OCI-LY1 (cell line): ENCODE results near the gene PCIF1.

Experiments
- H2AFZ ChIP-seq: fragments of 200-600 bp; sonication (generic), shearing (Covaris generic); 2 replicates; pipeline ENCODE4 v1.6.0; 2014; ENCODE audit warnings: antibody characterized with exemption, mild to moderate bottlenecking, low read length
- H3F3A ChIP-seq: fragments of 200-600 bp; sonication (generic), shearing (Covaris generic); 2 replicates; pipeline ENCODE4 v1.6.0; 2014; ENCODE audit warnings: mild to moderate bottlenecking, antibody characterized with exemption, low read length, moderate library complexity; ENCODE audit not compliant: insufficient read depth
- H3K27ac ChIP-seq: fragments of 200-600 bp; sonication (generic); 2 replicates; pipeline ENCODE4 v1.5.1; 2014; ENCODE audit warnings: low read length, mixed run types, mild to moderate bottlenecking, low read depth; ENCODE audit not compliant: poor library complexity, severe bottlenecking
- H3K27me3 ChIP-seq: fragments of 200-600 bp; sonication (generic); 2 replicates; pipeline ENCODE4 v1.6.0; 2014; ENCODE audit warnings: antibody characterized with exemption, mild to moderate bottlenecking, low read length, moderate library complexity; ENCODE audit not compliant: insufficient read depth
- H3K36me3 ChIP-seq: fragments of 200-600 bp; sonication (generic); 2 replicates; pipeline ENCODE4 v1.6.1; 2014; ENCODE audit warnings: mild to moderate bottlenecking, antibody characterized with exemption, low read length, moderate library complexity, mixed read lengths; ENCODE audit not compliant: insufficient read depth
- H3K4me1 ChIP-seq: fragments of 200-600 bp; sonication (generic); 2 replicates; pipeline ENCODE4 v1.5.1; 2014; ENCODE audit warnings: mild to moderate bottlenecking, low read length, moderate library complexity; ENCODE audit not compliant: insufficient read depth, severe bottlenecking
- H3K4me2 ChIP-seq: fragments of 200-600 bp; sonication (generic), shearing (Covaris generic); 2 replicates; pipeline ENCODE4 v1.6.1; 2014; ENCODE audit warnings: low read length
- H3K4me3 ChIP-seq: fragments of 200-600 bp; sonication (generic); 2 replicates; pipeline ENCODE4 v1.5.1; 2014; ENCODE audit warnings: low read length, low read depth, mild to moderate bottlenecking, mixed read lengths; ENCODE audit not compliant: poor library complexity, severe bottlenecking
- H3K79me2 ChIP-seq: fragments of 200-600 bp; shearing (Covaris generic); 2 replicates; pipeline ENCODE4 v1.6.1; 2016; ENCODE audit warnings: mixed run types, low read length, mixed read lengths; ENCODE audit not compliant: insufficient read depth
- H3K9ac ChIP-seq: fragments of 200-600 bp; sonication (generic), shearing (Covaris generic); 2 replicates; pipeline ENCODE4 v1.6.1; 2014; ENCODE audit warnings: mild to moderate bottlenecking, low read length, mixed read lengths
- H3K9me2 ChIP-seq: fragments of 200-600 bp; sonication (generic), shearing (Covaris generic); 2 replicates; pipeline ENCODE4 v1.6.1; 2014; ENCODE audit warnings: low read depth, mild to moderate bottlenecking, low read length, mixed read lengths
- H3K9me3 ChIP-seq: fragments of 200-600 bp; shearing (Covaris generic); 2 replicates; pipeline ENCODE4 v1.6.1; 2014; ENCODE audit warnings: low read length, mixed read lengths
- H4K20me1 ChIP-seq: fragments of 200-600 bp; sonication (generic), shearing (Covaris generic); 2 replicates; pipeline ENCODE4 v1.6.0; 2016; ENCODE audit warnings: mild to moderate bottlenecking, low read length; ENCODE audit not compliant: insufficient read depth
- EZH2 ChIP-seq: fragments of 200-600 bp; sonication (generic), shearing (Covaris generic); IDR thresholded peaks from 2 replicates; pipeline ENCODE4 v1.8.0; 2017; ENCODE audit warnings: borderline replicate concordance, mixed run types, mild to moderate bottlenecking, antibody characterized with exemption, low read length, moderate library complexity, mixed read lengths
- TF ChIP-seq, protein P1 (sequence below): fragments of 200-600 bp; sonication (generic), shearing (Covaris generic); IDR thresholded peaks from 2 replicates; pipeline ENCODE4 v1.5.1; 2017; ENCODE audit warnings: mild to moderate bottlenecking, antibody characterized with exemption, low read length, moderate library complexity, mixed read lengths

The PCIF1 gene

DNA sequence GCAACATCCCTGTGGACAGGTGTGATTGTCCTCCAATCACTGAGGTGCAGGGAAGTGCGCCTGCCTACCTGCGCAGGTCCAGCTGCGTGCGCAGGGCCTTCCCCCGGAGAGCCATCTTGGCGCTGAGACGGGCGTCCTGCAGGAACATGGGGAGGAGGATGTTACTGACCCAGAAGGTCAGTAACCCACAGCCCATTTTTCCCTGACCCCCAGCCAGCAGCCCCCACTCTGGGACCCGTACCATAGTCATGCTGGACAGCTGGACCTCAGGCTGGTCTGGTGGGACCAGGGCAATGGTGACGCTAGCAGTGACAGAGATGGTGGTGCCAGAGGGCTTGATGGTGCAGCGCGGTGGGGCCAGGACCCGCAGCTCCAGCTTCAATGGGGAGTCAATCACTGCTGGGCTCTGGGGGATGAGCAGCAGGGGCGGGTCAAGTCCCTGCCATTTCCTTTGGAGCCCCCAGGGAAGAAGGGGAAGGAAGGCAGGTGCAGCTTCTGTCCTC lies 32.2 kb upstream of the PCIF1 start:
- no peaks in the 10 kb centered on the region for H3K27me3 ChIP-seq
- no peak overlapping the region for H3K27ac ChIP-seq
- H3K4me3 ChIP-seq: no peak overlapping the region
- no peaks in the 10 kb centered on the region for H3K79me2 ChIP-seq
- TF ChIP-seq EZH2: no peak
- TF ChIP-seq, protein P1, sequence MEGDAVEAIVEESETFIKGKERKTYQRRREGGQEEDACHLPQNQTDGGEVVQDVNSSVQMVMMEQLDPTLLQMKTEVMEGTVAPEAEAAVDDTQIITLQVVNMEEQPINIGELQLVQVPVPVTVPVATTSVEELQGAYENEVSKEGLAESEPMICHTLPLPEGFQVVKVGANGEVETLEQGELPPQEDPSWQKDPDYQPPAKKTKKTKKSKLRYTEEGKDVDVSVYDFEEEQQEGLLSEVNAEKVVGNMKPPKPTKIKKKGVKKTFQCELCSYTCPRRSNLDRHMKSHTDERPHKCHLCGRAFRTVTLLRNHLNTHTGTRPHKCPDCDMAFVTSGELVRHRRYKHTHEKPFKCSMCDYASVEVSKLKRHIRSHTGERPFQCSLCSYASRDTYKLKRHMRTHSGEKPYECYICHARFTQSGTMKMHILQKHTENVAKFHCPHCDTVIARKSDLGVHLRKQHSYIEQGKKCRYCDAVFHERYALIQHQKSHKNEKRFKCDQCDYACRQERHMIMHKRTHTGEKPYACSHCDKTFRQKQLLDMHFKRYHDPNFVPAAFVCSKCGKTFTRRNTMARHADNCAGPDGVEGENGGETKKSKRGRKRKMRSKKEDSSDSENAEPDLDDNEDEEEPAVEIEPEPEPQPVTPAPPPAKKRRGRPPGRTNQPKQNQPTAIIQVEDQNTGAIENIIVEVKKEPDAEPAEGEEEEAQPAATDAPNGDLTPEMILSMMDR: no peak
- H2AFZ ChIP-seq: no peak overlapping the region
- H3K9me2 ChIP-seq: no peaks in the 10 kb centered on the region
- H3K9me3 ChIP-seq: no peaks in the 10 kb centered on the region
- H3K36me3 ChIP-seq: peaks cover 9% of the 10 kb centered on the region; the same call in 1 of the 2 replicates
- no peak overlapping the region for H3K9ac ChIP-seq
- no peak overlapping the region for H3K4me2 ChIP-seq
- peaks cover 7% of the 10 kb centered on the region for H3K4me1 ChIP-seq
- H3F3A ChIP-seq: no peaks in the 10 kb centered on the region
- no peaks in the 10 kb centered on the region for H4K20me1 ChIP-seq

DNA sequence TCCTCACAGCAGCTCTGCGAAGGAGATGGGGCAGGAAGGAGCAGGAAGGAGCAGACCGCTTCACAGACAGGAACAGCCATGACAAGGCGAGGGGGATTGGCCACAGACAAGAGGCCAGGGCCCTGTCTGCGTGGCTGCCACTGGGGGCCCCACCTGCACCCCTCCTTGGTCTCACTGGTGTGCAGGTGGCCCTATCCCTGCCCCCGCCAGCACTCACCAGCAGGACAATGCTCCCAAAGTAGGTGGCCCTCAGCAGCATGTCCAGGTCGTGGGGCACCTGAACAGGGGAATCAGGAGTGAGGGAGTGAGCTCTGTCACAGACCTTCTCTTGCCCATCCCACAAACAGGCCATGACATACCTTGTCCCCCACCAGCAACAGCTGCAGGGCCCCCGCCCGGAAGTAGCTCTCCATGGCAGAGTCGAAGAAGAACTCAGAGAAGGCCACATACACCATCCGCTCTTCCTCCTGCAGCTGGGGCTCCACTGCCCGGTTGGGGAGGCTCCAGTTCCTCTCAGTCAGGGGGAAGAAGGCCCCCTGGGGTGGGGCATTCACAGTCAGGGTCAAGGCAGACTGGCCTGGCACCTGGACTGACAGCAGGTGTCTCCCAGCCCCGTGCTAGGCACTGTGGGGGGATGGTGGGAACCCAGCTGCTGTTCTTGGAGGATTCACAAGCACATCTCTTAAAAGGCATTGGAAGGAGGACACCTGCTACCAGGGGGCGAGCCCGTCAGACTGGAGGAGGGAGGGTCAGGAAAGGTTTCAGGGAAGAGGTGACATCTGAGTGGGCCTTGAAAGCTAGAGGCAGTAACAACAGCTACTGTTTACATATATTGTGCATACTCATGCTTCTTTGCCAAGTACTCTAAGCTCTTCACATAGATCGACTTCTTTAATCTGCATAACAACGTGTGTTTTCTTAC lies 29.6 kb upstream of the PCIF1 start:
- Histone ChIP-seq H3K4me2 (no peak overlapping the region), H3F3A (no peaks in the 10 kb centered on the region), H3K27me3 (no peaks in the 10 kb centered on the region), H3K36me3 (no peaks in the 10 kb centered on the region), H3K9me3 (no peaks in the 10 kb centered on the region), H3K4me3 (no peak overlapping the region), H2AFZ (no peak overlapping the region), H3K27ac (peak overlapping the region; percentile 8), H3K79me2 (no peaks in the 10 kb centered on the region), H3K9me2 (no peaks in the 10 kb centered on the region), H4K20me1 (no peaks in the 10 kb centered on the region), H3K4me1 (peaks cover 9% of the 10 kb centered on the region), H3K9ac (no peak overlapping the region)
- TF ChIP-seq EZH2: no peak

DNA sequence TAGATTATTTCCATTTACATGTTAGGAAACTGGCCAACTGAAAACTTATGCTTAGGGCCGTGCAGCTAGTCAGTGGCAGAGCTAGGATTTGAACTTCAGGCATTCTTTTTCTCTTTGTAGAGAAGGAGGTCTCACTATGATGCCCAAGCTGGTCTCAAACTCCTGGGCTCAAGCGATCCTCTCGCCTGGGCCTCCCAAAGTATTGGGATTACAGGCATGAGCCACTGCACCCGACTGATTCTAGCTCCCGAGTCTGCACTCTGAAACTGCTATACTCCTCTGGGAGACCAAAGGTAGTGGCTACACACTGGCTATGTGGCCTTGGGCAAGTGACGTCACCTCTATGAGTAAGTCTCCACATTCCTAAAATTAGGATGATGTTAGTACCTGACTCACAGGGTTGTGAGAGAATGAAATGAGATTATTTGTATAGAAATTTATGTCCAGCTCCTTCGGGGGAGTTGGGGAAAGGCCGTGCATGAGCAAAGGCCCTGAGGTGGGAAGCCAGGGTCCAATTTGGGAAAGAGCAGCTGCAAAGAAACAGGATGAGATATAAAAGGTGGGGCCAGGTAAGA lies 28.9 kb upstream of the PCIF1 start:
- Histone ChIP-seq H3K79me2 (no peaks in the 10 kb centered on the region), H3K36me3 (no peaks in the 10 kb centered on the region), H3K9me2 (no peaks in the 10 kb centered on the region), H3F3A (no peaks in the 10 kb centered on the region), H3K4me2 (no peak overlapping the region), H4K20me1 (no peaks in the 10 kb centered on the region), H3K27ac (no peak overlapping the region), H3K9me3 (no peaks in the 10 kb centered on the region), H3K4me3 (no peak overlapping the region), H2AFZ (no peak overlapping the region), H3K27me3 (no peaks in the 10 kb centered on the region), H3K9ac (no peak overlapping the region), H3K4me1 (peaks cover 16% of the 10 kb centered on the region)
- TF ChIP-seq, protein P1: no peak
- TF ChIP-seq EZH2: no peak
